GM19023 (cell line): ENCODE data around the gene ZNF28.
"Not testable (repeated sequence)": the region's sequence is repeated elsewhere in the genome, so short reads cannot be mapped to it uniquely, and the experiment has no call there.

Source experiments
- ATAC-seq: cut with Tn5 transposase; IDR thresholded peaks from one replicate; pipeline ENCODE4 v1.9.1; 2021; ENCODE audit warnings: mild to moderate bottlenecking, moderate library complexity; ENCODE audit not compliant: unreplicated experiment

Gene ZNF28

DNA sequence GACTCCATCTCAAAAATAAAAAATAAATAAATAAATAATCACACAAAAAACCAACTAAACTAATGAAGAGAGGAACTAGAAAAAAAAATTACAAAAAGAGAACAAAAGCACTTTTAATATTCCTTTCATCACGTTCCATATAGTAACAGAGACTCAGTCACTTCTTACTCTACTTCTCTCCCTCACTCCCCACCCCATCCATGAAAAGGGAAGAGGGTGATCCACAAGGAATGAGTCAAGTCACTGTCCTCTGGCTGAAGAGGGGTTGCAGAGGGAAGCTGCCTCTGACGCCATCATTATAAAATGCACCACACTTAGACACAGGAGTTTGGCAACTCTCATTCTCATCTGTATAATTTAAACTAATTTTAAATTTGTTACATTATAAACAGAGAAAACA, 38.6 kb downstream of the ZNF28 start:
- not testable (repeated sequence) for ATAC-seq

DNA sequence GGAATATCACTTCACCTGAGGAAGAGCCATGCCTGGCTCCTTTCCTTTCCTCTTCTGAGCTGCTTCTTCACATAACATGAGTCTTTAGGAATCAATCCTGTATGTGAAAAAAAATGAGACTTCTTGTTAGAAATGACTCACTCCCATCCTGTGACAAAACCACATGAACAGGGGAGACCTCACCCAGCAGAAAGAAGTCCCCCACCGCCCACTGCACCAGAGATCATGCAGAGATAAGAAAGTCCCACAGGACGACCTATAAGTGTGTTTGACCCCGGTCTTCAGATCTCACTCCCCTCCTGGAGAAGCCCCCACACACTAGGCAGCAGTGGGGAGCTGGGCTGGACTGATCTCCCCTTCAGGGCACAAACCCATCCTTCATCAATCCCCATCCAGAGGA, 42.6 kb downstream of the ZNF28 start:
- no peak for ATAC-seq

DNA sequence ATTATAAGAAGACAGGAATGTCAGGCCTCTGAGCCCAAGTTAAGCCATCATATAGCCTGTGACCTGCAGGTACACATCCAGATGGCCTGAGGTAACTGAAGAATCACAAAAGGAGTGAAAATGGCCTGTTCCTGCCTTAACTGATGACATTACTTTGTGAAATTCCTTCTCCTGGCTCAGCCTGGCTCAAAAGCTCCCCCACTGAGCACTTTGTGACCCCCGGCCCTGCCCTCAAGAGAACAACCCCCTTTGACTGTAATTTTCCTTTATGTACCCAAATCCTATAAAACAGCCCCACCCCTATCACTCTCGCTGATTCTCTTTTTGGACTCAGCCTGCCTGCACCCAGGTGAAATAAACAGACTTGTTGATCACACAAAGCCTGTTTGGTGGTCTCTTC, 65.0 kb downstream of the ZNF28 start:
- ATAC-seq, result not testable (repeated sequence)

DNA sequence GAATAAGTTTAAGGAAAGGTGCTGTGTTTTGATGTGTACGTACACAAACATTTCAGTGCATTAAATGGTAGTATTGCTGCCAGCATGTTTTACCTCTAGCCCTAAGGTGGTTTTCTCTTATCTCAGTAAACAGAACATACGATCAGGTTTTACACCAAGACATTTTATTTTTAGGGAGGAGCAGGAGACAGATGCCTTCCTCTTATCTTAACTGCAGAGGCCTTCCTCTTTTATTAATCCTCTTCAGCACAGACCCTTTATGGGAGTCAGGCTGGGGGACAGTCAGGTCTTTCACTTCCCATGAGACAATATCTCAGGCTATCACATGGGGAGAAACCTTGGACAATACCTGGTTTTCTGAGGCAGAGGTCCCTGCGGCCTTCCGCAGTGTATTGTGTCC, 71.7 kb downstream of the ZNF28 start:
- ATAC-seq, result no peak

DNA sequence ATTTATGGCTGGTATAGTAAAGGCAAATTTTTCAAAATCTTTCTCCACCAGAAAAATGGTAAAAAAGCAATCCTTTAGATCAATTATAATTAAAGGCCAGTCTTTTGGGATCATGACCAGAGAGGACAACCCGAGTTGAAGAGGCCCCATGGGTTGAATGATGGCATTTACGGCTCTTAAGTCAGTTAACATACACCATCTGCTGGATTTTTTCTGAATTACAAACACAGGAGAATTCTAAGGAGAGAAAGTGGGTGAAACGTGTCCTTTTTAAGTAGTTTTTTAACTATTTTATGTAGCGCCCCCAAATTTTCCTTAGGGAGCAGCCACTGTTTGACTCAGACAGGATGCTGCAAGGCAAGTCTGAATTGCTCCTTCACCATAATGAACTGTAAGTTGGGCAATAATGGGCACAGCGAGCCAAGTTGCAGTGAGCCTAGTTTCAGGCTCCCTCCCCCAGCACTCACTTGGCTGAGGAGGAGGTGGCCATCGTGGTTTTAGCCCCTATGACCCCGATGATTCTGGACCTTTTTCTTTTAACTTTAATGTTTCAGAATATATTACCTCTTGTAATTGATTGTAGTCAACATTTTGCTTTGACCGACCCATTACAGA, 73.0 kb downstream of the ZNF28 start:
- no peak for ATAC-seq
